ENCODE results near the gene MCTP1.
"Not testable (repeated sequence)": the region's sequence is repeated elsewhere in the genome, so short reads cannot be mapped to it uniquely, and the experiment has no call there.

The MCTP1 gene

GRCh38 chr5:95256446-95256845, 28.4 kb downstream of the MCTP1 start:
- no peak for DNase-seq

- DNase-seq = no peak
Measured at GRCh38 chr5:95252801-95253200, 32.1 kb downstream of the MCTP1 start.

DNA sequence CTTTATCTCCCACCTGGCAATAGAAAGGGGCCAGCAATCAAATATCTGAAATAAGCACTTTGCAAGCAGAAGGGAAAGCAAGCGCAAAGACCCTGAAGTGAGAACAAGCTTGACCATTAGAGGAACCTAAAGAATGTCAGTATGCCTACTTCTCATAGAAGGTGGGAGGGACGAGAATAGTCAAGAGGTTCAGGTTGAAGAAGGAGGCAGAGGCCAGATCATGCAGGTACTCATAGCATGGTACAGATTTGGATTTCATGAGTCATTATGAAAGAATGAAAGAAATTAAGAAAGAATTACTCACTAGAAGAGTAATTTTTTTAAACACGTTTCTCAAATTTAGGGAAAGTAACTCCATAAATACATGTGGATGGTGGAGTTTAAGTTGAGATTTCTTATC, 33.7 kb downstream of the MCTP1 start:
- DNase-seq = no peak

- no peak for DNase-seq
Measured at GRCh38 chr5:95244479-95244878, 40.4 kb downstream of the MCTP1 start.

DNA sequence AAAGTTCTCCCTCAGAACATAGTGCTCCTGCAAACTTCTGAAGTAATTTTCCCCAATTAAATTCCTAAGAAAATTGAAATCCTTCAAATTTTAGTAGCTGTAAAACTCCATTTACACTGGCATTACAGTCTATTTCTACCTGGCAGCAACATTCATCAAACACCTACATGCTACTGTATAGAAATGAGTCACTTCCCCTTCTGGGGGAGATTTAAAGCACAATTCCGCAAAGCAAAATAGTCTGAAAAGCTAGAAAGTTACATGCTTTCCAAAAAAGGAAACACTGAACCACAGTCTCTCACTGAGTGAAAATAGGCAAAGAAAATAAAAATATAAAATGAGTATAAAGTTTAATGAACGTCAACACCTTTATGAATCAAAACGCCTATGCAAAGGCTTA, 43.3 kb downstream of the MCTP1 start:
- no peak for DNase-seq

GRCh38 chr5:95241161-95241560, 43.7 kb downstream of the MCTP1 start:
- no peak for DNase-seq

GRCh38 chr5:95238560-95239325, 46.2 kb downstream of the MCTP1 start:
- peak in 2 of 58 donors; percentile 1 to 2 for DNase-seq

DNA sequence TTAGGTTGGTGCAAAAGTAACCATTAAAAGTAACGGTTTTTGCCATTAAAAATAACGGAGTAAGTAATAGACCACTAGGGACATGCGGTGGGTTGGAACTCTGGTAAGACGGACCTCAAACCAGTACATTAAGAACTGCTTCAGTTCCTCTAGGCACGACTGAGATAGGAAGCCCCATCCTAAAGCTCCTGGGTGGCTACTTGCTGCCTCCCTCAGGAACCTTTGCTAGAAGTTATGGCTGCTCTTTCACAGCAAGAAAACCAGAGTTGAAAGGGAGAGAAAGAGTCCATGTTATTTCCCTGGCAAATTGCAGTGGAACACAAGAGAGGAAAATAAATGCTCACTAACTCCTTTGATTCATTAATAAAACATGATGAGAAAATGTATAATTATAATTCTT, 47.6 kb downstream of the MCTP1 start:
- DNase-seq = no peak

- DNase-seq = no peak
Measured at GRCh38 chr5:95235439-95235982, 49.4 kb downstream of the MCTP1 start.

DNA sequence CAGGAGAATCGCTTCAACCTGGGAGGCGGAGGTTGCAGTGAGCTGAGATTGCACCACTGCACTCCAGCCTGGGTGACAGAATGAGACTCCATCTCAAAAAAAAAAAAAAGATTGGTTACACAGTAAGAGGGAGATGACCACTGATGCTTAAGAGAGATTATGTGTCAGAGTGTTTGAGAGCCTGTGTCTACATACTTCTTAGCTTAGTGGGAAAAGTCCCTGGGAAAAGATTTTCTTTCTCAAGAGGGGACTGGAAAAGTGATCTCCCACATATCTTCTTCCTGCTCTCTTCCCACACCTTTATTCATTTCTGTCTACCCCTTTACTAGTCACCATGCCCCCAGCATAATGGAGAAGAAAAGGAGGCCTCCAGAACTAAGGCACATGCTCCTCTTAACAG, 55.2 kb downstream of the MCTP1 start:
- no peak for DNase-seq

DNA sequence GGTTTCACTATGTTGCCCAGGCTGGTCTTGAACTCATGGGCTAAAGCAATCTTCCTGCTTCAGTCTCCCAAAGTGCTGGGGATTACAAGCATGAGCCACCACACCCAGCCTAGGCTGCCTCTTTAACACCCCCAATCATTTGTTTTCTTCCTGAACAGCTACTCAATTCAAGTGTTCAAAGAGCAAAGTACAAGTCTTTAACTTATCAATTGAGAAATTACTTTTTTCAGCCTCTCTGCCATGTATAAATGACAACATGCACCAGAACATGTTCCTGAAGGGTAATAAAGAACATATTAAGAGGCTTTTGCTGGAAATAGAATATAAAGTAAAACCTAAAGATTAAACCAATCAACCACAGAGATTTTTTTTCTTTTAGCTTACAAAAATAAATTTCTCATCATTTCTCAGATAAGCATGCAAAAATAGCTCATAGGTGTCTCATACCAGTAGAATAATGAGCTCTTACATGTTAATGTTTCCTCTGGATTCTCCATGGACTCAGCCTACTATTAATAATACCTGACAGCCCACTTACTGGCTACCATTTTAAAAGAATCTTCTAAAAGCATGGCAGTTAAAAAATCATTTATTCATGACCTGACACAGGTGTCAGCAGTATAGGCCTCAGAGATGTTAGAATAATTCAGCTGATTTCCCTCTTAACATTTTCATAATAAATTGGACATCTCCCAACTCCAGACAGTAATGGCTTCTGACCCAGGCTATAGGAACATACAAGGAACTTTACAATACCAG, 60.0 kb downstream of the MCTP1 start:
- DNase-seq = no peak

DNA sequence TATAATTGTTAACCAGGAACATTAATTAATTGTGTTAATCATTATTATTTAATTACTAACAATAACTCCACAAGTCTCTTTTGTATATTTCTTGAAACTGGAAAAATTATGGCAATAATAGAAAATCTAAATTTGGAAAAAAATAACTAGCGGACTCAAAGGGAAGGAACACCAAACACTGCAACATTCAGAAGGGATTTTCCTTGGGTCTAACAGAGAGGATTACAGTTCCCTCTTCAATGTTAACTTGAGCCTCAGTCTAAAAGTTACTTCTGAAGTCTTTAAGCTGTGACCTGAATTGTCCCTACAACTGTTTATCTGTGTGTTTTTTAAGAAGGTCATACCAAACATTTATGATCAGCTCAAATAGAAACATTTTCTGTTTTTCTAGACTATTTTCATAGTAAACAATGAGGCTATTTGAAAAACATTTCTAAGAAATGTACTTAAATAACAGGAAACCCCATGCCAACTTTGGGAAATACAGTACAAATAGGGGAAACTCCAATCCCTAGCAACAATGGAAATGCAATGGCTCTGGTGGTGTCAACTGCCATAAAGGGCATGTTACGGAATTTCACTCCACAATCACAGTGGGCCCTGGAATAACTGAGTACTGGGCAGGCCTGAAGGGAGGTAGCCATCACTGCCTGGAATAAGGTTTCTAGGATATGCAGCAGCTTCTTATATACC, 61.2 kb downstream of the MCTP1 start:
- no peak for DNase-seq

DNA sequence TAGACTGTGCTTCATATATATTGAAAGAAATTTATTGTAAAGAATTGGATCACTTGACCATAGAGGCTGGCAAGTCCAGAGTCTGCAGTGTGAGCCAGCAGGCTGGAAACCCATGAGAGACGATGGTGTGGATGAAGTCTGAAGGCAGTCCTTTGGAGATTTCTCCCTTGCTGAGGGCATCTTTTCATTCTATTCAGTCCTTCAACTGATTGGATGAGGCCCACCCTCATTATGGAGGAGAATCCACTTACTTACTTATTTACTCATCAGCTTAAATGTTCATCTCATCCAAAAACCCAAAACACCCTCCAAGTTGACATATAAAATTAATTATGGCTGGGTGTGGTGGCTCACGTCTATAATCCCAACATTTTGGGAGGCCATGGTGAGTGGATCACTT, 62.1 kb downstream of the MCTP1 start:
- no peak for DNase-seq

GRCh38 chr5:95221234-95221633, 63.7 kb downstream of the MCTP1 start:
- no peak for DNase-seq

DNA sequence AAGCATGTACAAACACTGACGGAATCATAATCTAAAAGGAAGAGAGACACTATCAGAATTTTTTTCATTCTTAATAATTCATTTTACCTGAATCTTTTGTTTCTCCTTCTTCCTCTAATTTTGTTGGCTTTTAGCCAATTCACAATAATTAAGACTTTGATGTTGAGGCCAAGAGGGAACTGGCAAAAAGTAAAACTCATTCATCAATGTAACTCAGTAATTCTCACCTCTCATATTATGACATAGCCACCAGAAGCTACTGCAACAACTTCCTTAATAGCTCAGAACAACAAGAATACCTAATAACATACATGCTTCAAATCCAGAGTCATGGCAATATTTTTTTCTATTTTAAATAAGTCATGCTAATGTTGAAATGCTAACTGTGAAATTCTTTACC, 64.5 kb downstream of the MCTP1 start:
- no peak for DNase-seq

GRCh38 chr5:95219411-95219810, 65.5 kb downstream of the MCTP1 start:
- no peak for DNase-seq

DNA sequence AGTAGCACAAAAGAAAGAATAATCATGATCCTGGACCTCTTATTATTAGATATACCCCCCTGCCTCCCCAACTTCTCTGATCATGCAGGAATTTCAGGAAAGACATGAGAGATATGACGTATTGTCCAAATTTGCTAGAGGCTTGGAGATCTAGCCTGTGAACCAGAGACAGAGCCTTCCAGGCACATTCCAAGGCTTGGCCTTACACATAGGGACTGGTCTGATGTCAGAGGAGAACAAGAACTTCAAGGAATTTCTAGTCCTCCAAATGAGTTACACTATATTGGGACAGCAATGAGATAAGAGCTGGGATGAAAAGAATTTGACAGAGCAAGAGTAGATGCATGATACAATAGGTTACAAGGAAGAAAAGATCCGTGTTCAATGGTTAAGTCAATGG, 67.0 kb downstream of the MCTP1 start:
- DNase-seq = no peak

DNA sequence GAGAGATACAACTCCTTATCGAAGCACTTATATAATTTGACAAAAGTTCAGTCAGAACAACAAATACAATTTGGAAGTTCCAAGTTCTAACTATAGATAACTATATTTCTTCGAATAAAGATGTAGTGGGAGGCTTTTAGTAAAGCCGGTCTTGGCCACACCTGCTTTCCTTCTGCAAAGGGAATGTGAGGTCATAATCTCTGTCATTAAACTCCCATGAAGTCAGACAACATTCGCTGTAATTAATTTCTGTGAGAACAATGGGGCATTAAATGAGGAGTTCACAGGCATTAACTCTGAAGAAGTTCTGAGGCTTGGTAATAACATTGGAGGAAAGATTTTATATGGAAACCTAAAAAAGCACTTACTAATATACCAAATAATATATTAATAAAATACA, 67.5 kb downstream of the MCTP1 start:
- no peak for DNase-seq

DNA sequence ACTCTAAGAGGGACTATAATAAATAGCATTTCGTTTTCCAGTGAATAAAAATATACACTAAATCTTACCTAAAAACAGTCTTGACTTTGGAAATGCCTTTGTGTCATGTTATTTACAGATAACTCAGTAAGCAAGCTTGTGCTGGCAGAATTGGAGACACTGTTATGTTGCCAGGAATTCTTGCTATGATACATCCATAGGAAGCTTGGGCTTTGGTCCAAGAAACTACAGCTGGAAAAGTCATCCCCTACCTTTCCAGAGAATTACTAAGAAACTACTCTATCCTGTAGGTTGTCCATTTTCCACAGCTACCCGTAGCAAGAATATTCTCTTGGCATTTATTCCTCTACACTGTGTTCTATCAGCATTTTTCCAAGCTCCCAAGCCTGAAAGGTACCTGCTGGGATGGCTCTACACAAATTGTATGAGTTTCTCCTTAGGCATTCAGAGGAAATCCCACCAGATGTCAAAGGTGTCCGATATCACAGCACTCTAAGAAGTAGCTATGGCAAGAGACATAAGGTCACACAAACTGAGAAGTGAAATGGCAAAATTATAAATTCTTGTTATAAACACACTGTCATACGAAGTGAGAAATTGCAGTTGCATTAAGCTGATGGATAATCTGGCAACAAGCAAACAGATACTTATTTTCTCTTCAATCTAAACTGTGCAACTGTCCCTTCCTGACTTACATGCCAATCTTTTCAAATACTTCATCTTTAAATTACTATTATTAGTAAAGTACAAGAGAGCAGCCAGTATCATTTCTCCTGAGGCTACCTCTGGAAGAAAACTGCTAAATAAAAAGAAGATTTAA, 68.5 kb downstream of the MCTP1 start:
- DNase-seq = no peak

DNA sequence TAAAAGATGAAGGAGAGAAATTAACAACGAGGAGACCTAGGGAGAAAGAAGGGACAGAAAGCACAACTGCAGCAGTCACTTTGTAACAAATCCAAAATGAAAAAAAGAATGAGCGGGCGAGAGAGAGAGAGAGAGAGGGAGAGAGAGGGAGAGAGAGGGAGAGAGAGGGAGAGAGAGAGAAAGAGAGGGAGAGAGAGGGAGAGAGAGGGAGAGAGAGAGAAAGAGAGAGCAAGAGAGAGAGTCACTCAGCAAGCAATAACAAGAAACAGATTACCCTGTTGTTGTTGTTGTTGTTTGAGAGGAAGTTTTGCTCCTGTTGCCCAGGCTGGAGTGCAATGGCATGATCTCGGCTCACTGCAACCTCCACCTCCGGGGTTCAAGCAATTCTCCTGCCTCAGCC, 77.1 kb downstream of the MCTP1 start:
- not testable (repeated sequence) for DNase-seq

- no peak for DNase-seq
Measured at GRCh38 chr5:95194856-95195255, 90.0 kb downstream of the MCTP1 start.
